Posterior cingulate gyrus (tissue), 11 donors: ENCODE data around the gene LINC00237.

Experiments used
- DNase-seq, 10 donors: peaks; one replicate each; pipeline versions ENCODE4 v3.0.0 to v3.0.0-alpha.2; 2020 to 2021; ENCODE audit warnings: mixed read lengths in 3 of 10
- intact Hi-C: fragments of 100-400 bp; cut with DNase I; formaldehyde crosslinking; loops from one replicate; pipeline ENCODE4 v1.15.1; 2023

LINC00237 gene

GRCh38 chr20:21126581-21126870 is 20.4 kb upstream of the LINC00237 start:
- DNase-seq: peak in 1 of 10 donors; percentile 82
- intact Hi-C loops: loop anchor here (1.0 to 10.0 kb wide), 3 partner anchors 26 to 414 kb away; partner anchors contain the start of gene RALGAPA2

DNA sequence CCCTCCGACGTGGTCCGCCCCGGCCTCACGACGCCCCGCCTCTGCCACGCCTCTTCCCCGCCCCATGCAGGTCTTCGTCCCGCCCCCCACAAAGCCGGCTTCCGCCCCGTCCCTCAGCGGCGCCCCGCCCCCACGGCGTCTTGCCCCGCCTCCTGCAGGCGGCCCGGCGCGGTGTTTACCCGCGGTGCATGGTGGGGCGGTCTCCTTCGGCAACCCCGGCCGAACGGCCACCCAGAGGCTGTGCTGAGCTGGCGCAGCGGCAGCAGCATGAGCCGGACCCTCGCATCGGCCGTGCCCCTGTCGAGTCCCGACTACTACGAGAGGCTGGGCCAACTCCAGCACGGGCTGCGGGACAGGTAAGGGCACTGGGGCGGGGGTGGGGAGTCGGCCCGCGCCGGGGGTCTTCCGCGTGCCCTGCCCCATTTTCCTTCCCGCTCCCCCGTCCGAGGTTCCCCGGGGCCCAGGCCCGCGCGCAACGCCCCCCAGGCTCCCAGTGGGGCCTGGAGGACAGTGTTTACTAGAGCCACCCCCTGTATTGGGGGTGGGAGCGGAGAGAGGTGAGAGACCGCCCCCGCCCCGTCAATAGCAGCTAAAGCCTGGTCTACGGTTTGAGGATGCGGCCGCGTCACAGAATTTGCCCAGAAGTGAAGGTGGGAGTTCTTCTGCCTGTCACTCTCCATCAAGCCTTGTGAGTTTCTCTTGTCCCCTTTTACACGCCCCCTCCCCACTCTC is 19.9 kb upstream of the LINC00237 start, which contains the start of gene KIZ:
KIZ (plus strand) TSS at position 234 of the 732 bp plus-strand sequence; CDS start at position 268, 34 bp downstream.
- DNase-seq: peak; percentile 93 to 99 (median 96)
- intact Hi-C loops: loop anchor here (1.0 to 10.0 kb wide), 3 partner anchors 26 to 414 kb away; partner anchors contain the start of gene RALGAPA2

GRCh38 chr20:21125072-21125848 is 19.1 kb upstream of the LINC00237 start:
- intact Hi-C loops: loop anchor here (5.0 to 10.0 kb wide), 2 partner anchors 110 to 413 kb away; partner anchors contain the start of gene RALGAPA2
- peak in 6 of 10 donors; percentile 35 to 90 (median 50) for DNase-seq

DNA sequence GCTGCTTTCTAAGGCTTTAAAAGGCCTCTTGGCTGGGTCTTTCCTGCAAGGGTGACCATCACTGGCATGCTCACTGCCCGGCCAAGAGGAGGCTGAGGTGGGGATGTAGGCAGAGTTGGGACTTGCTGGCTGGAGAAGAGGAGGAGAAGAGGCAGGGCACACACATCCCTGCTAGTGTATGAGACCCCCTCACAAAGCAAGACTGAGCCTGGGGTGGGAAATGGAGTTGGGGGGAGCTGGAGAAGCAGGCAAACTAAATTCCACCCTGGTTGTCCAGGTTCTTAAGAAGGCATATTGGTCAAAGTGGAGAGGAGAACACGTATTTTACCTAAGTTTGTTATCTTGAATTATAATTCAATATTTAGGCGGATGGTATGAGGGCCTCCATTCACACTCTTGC is 18.0 kb upstream of the LINC00237 start:
- DNase-seq: no peak
- intact Hi-C loops: loop anchor here (10.0 kb wide), 1 partner anchor 111 kb away; no protein-coding TSS in a partner anchor

- intact Hi-C loops: no loop called here
- no peak for DNase-seq
These were observed 12.6 kb upstream of the LINC00237 start for GRCh38 chr20:21118782-21119181.

GRCh38 chr20:21118138-21118537 is 12.0 kb upstream of the LINC00237 start:
- no peak for DNase-seq
- intact Hi-C loops: no loop called here

- intact Hi-C loops: no loop called here
- no peak for DNase-seq
These were observed 11.4 kb upstream of the LINC00237 start for GRCh38 chr20:21117521-21117920.

GRCh38 chr20:21114584-21114983 is 8.4 kb upstream of the LINC00237 start:
- peak in 1 of 10 donors; percentile 25 for DNase-seq
- intact Hi-C loops: no loop called here

DNA sequence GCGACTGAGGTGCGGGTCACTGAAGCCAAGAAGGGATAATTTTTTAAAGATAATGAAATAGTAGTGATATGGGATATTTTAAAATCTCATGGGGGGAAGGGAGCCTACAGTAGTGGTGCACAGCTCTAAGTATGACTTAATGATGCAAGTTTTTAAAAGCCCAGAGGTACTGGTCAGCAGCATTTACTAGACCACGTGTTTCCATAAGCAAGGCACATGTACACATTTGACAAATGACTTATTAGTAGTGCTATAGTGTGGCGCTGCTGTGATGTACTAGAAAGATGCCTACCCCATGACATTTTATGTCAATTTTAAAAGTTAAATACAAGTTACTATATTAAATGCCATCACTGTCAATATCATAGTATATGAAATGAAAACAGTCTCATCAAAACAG is 7.5 kb upstream of the LINC00237 start:
- DNase-seq: no peak
- intact Hi-C loops: no loop called here

DNA sequence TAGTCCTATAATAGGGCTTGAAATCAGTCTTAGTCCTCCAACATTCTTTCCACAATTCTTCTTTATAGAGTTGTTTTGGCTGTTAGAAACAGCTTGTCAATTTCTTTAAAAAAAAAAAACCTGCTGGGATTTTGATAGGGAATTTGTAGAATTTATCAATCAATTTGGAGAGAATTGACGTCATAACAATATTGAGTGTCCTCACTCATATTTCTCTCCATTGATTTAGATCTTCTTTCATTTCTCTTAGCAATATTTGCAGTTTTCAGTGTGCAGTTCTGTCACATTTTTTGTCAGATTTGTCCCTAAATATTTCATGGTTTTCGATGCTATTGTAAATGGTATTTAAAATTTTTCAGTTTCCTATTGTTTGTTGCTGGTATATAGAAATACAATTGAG is 5.3 kb upstream of the LINC00237 start:
- intact Hi-C loops: no loop called here
- no peak for DNase-seq

DNA sequence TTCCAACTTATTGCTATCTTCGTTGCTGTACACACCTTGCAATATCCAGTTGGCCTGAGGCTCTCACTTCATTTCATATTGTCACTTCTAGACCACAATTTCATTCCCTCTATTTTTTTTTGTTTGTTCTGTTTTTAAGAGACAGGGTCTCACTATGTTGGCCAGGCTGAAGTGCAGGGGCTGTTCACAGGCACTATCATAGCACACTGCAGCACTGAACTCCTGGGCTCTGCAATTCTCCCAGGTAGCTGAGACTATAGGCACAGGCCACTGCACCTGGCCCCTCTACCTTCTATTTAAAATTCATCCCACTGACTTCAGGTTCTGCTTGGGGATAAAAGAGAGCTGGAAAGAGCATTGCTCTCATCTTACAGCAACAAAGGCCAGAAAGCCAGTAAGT is 4.7 kb upstream of the LINC00237 start:
- DNase-seq: no peak
- intact Hi-C loops: no loop called here

- peak in 1 of 10 donors; percentile 26 for DNase-seq
- intact Hi-C loops: no loop called here
These were observed 3.0 kb upstream of the LINC00237 start for GRCh38 chr20:21109144-21109543.

GRCh38 chr20:21105429-21106170 is 558 bp downstream of the LINC00237 start:
- no peak for DNase-seq
- intact Hi-C loops: no loop called here

DNA sequence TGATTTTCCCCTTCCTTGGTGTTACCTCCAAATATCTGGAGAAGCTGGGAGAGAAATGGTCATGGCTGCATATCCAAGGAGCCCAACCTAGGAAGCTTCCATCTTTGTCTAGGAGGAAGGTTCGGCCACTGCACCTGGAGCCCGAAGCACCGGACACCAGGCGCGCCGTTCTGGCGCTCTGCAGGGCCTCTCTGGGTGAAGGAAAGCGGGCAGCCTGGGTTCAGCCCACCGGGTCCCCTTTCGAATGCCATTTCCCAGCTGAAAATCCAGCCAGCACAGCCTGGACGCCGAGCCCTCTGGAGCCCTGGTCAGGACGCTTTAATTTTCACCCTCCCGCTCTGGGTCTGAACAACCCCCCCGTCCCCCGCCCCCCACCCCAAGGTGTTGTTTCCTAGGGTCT is 1.2 kb downstream of the LINC00237 start:
- no peak for DNase-seq
- intact Hi-C loops: loop anchor here (5.0 kb wide), 1 partner anchor 412 kb away; no protein-coding TSS in a partner anchor

DNA sequence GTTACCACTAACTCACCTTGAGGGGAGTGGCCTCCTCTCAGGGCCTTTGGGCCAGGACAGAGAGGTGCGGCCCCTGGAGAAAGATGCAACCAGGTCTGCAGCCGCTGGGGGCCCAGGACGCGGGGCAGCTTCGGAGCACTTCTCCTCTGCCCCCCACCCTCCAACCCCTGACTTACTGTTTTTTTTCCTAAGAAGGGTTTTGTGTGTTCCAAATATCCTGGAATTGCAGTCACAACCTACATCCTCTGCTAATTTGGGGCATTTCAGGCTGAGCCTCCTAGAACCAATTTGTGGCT is 1.7 kb downstream of the LINC00237 start:
- no peak for DNase-seq
- intact Hi-C loops: loop anchor here (5.0 kb wide), 1 partner anchor 413 kb away; no protein-coding TSS in a partner anchor

DNA sequence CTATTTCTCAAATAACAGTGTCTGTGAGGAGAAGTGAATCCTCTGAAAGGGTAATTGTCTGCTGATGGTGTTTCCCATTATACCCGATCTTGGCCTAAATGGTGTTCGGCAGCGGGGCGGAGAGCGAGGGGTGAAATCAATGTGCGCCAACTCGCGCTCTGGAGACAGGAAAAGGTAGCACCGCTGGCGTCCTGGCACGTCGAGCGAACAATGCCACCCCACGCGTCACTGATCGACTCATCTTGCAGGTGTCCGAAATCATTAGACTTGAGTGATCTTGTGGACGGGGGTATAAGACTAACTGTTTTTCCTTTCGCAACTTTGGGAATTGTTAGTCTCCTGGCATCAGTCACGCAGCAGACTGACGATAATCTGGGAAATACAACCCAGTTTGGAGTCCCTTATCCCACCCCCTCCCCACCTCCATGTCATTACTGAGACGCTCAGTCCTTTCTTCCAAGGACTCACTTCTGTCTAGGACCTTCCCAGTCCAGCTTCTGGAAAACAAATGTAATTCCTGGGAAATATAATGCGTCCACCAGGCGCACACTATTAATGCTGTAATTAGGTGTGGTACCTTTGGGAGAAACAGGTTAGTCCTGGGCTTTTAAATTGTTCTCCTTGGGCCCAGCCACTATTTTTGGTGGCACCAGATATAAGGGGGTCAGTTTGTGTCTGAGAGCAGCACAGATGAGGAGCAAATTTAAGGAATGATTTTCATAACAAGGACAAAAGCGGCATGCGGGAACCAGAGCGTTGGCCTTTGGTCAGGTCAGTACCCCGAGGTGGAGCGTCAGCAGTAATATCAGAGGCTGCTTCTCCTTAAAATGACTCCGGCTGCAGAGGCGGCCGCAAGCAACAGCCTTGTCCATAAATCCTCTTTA is 2.3 kb downstream of the LINC00237 start:
- peak in 2 of 10 donors; percentile 60 to 77 for DNase-seq
- intact Hi-C loops: loop anchor here (5.0 kb wide), 1 partner anchor 413 kb away; no protein-coding TSS in a partner anchor

- intact Hi-C loops: loop anchor here (5.0 kb wide), 1 partner anchor 415 kb away; no protein-coding TSS in a partner anchor
- DNase-seq: peak in 8 of 10 donors; percentile 37 to 92 (median 68)
These were observed 3.4 kb downstream of the LINC00237 start for GRCh38 chr20:21102603-21103311.

DNA sequence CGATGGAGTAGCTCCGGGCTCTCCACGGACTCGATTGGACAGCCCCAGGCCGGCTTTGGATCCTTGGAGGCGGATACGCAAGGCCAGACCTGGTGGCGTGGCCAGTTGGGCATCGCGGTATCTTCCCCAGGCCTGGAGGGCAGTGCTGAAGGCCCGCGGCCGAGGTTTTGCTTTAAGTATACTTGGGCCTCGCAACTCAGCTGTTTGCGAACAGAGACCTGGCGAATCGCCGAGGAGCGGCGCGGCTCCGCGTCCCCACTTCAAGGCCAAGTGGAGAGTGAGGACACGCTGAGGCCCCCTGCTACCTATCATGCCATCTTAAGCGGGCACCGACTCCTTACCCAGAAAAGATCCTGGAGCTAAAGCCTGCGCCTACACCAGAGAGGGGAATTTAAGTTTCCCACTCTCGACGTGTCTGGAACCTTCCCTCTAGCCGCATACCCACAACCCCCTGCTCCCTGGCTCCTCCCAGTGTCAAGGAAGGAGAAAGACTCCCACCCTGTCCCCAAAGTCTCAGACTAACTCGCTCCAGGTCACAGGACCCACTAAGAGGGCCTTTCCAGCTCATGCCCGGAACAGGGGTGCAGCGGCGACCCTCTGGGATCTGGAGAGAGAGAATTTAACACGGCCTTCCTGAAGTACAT is 4.1 kb downstream of the LINC00237 start:
- intact Hi-C loops: loop anchor here (5.0 kb wide), 1 partner anchor 415 kb away; no protein-coding TSS in a partner anchor
- peak in 6 of 10 donors; percentile 17 to 84 (median 66) for DNase-seq
